MCF 10A (cell line): Measurements from ENCODE around the gene DDX10. TPM values are rescaled to one million over a fixed set of nuclear protein-coding genes. Genes with fewer than 3 reads are reported as not detected.

Experiments used
- BruUV-seq: library from RNA; stranded (reverse); fragments of 400-500 nt; replicated peaks from 2 replicates; lab custom pipeline; 2021; lab: Mats Ljungman, UMichigan
- CTCF ChIA-PET: fragments of 300-600 bp; sonication (Branson Sonifier 250); formaldehyde crosslinking; extraction: SDS; loops from one replicate; lab custom pipeline; 2021; ENCODE audit warnings: antibody characterized with exemption, inconsistent platforms; lab: Yijun Ruan, JAX
- POLR2A ChIA-PET: fragments of 300-600, 350-650 bp; sonication (Branson Sonifier 250); formaldehyde crosslinking; extraction: SDS; loops from one replicate; lab custom pipeline; 2020; ENCODE audit warnings: antibody characterized with exemption, inconsistent platforms; lab: Yijun Ruan, JAX
- DNase-seq: peaks from one replicate; pipeline ENCODE4 v3.0.0-alpha.2; 2018; ENCODE audit not compliant: unreplicated experiment
- H3K27ac Mint-ChIP-seq: one replicate; pipeline ENCODE4 v1.8.0; 2022; ENCODE audit warnings: mild to moderate bottlenecking, low read depth, mixed read lengths; ENCODE audit not compliant: unreplicated experiment
- H3K27me3 Mint-ChIP-seq: one replicate; pipeline ENCODE4 v1.8.0; 2022; ENCODE audit warnings: mixed read lengths; ENCODE audit not compliant: insufficient read depth, unreplicated experiment
- H3K36me3 Mint-ChIP-seq: one replicate; pipeline ENCODE4 v1.8.0; 2022; ENCODE audit warnings: mild to moderate bottlenecking, moderate library complexity, mixed read lengths; ENCODE audit not compliant: insufficient read depth, unreplicated experiment
- H3K4me1 Mint-ChIP-seq: one replicate; pipeline ENCODE4 v1.8.0; 2022; ENCODE audit warnings: mixed read lengths; ENCODE audit not compliant: insufficient read depth, unreplicated experiment
- H3K4me3 Mint-ChIP-seq: one replicate; pipeline ENCODE4 v1.8.0; 2022; ENCODE audit warnings: mild to moderate bottlenecking, moderate library complexity, mixed read lengths; ENCODE audit not compliant: unreplicated experiment
- H3K9me3 Mint-ChIP-seq: one replicate; pipeline ENCODE4 v1.8.0; 2022; ENCODE audit warnings: mixed read lengths; ENCODE audit not compliant: unreplicated experiment
- intact Hi-C: fragments of 100-400 bp; cut with micrococcal nuclease; formaldehyde crosslinking; loops from 2 replicates; pipeline ENCODE4 v1.14.1; 2022
- total RNA-seq: library from RNA; stranded (reverse); gene quantifications from 2 replicates; pipeline ENCODE4 v1.2.3, GENCODE V29; 2022
- TF ChIP-seq, protein P1 (sequence below): fragments of 200-600 bp; IDR thresholded peaks from one replicate; pipeline ENCODE4 v1.8.0; 2022; ENCODE audit warnings: antibody characterized with exemption, mild to moderate bottlenecking; ENCODE audit not compliant: unreplicated experiment

The DDX10 gene
- total RNA-seq, 1 experiment from 2014 or later = 113 TPM

DNA sequence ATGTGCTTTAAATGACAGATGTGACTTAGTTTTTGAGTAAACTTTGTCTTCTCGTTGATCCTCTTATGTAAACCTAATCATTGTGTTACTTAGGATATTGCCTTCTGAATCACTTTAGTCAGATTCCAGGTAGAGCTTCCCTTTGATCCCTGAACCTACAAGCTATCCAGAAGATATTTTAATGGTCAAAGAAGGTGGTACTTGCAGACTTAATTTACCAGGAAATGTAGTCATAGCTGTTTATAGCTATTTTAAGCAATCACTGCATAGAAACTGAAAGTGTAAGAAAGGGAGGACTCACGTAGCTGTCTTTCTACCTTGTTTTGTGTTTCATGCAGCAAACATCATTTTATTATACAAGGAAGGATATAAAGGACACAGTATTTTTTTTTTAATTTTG, 189.5 kb downstream of the DDX10 start:
- TF ChIP-seq, protein P1, sequence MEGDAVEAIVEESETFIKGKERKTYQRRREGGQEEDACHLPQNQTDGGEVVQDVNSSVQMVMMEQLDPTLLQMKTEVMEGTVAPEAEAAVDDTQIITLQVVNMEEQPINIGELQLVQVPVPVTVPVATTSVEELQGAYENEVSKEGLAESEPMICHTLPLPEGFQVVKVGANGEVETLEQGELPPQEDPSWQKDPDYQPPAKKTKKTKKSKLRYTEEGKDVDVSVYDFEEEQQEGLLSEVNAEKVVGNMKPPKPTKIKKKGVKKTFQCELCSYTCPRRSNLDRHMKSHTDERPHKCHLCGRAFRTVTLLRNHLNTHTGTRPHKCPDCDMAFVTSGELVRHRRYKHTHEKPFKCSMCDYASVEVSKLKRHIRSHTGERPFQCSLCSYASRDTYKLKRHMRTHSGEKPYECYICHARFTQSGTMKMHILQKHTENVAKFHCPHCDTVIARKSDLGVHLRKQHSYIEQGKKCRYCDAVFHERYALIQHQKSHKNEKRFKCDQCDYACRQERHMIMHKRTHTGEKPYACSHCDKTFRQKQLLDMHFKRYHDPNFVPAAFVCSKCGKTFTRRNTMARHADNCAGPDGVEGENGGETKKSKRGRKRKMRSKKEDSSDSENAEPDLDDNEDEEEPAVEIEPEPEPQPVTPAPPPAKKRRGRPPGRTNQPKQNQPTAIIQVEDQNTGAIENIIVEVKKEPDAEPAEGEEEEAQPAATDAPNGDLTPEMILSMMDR = no peak
- POLR2A ChIA-PET = interaction anchor here (0.8 to 1.2 kb wide), 2 partner anchors 9 to 30 kb away, joined by 3 to 4 read pairs; no protein-coding TSS in a partner anchor
- CTCF ChIA-PET = interaction anchor here (0.6 kb wide), 2 partner anchors 116 to 1573 kb away, joined by 3 read pairs; no protein-coding TSS in a partner anchor
- no peaks in the 10 kb centered on the region for H3K9me3 Mint-ChIP-seq
- H3K4me1 Mint-ChIP-seq = peaks cover 10% of the 10 kb centered on the region
- no TSS peak for BruUV-seq
- intact Hi-C loops = no loop called here
- no peaks in the 10 kb centered on the region for H3K27me3 Mint-ChIP-seq
- DNase-seq = no peak
- H3K36me3 Mint-ChIP-seq = no peaks in the 10 kb centered on the region
- H3K4me3 Mint-ChIP-seq = peak overlapping the region; percentile 21
- peak overlapping the region; percentile 19 for H3K27ac Mint-ChIP-seq

DNA sequence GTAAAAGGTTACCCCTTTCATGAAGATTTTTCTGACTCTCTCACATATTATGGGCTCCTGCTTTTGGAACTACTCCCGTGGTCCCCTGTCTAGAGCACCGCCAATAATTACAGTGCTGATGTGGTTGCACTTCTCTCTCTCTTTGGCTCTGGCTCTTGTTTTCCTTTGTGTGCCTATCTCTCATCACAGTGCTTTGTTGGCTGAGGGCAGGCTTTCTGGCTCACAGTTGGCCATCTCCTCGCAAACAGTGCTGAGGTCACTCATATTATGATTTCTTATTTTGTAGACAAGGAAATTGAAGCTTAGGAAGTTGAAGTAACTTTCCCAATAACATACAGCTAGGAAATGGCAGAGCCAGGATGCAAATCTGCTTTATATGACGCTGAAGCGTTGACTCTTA, 192.5 kb downstream of the DDX10 start:
- TF ChIP-seq, protein P1 = no peak
- H3K4me1 Mint-ChIP-seq = peaks cover 5% of the 10 kb centered on the region
- CTCF ChIA-PET = no interaction called here
- no peak overlapping the region for H3K27ac Mint-ChIP-seq
- no peaks in the 10 kb centered on the region for H3K36me3 Mint-ChIP-seq
- no peak for DNase-seq
- no peaks in the 10 kb centered on the region for H3K9me3 Mint-ChIP-seq
- no peaks in the 10 kb centered on the region for H3K27me3 Mint-ChIP-seq
- POLR2A ChIA-PET = no interaction called here
- intact Hi-C loops = no loop called here
- no peak overlapping the region for H3K4me3 Mint-ChIP-seq
- no TSS peak for BruUV-seq

DNA sequence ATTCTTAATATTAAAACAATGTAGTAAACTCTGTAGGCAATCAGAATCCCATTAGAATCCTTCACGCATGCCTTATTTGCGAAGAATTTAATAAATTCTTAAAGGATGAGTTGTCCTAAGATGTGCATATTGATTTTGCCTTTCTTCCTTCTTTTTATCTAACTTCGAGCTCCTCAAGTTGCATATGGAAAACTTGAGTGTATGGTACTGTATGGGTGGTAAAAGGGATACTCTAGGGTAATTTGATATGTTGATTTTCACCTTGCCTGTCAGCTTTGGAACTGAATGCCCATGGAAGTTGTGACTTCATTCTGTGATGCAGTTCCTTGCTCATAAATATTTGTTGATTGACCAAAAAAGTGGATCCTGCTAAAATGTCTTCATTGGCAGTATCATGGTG, 193.8 kb downstream of the DDX10 start:
- ChIA-PET CTCF (no interaction called here), POLR2A (interaction anchor here (1.3 kb wide), 1 partner anchor 19 kb away, joined by 3 read pairs; no protein-coding TSS in a partner anchor)
- intact Hi-C loops = no loop called here
- Mint-ChIP-seq H3K4me1 (peaks cover 5% of the 10 kb centered on the region), H3K4me3 (no peak overlapping the region), H3K27ac (no peak overlapping the region), H3K9me3 (no peaks in the 10 kb centered on the region), H3K36me3 (no peaks in the 10 kb centered on the region), H3K27me3 (no peaks in the 10 kb centered on the region)
- TF ChIP-seq, protein P1 = no peak
- BruUV-seq = no TSS peak
- DNase-seq = no peak

DNA sequence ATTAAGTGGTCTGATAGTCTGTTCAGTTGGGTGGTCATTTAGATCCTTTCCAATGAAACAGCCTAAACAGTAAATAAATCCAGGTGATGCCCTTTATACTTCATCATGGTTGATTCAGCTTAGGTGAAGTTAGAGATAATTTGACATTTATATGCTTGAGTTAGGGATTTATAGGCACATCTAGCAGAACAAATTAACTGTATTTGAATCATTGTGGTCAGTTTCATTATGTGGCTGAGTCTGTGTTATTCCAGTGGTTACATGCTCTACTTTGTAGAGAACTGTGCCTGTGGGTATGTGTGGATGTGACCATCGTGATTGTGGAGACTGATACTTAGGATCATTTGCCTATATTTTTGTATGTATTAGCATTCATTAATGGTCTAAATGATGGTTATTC, 194.6 kb downstream of the DDX10 start:
- CTCF ChIA-PET = interaction anchor here (0.6 kb wide), 1 partner anchor 161 kb away, joined by 3 read pairs; no protein-coding TSS in a partner anchor
- POLR2A ChIA-PET = interaction anchor here (1.3 kb wide), 1 partner anchor 18 kb away, joined by 3 read pairs; no protein-coding TSS in a partner anchor
- no TSS peak for BruUV-seq
- no peaks in the 10 kb centered on the region for H3K27me3 Mint-ChIP-seq
- no peaks in the 10 kb centered on the region for H3K36me3 Mint-ChIP-seq
- peaks cover 1% of the 10 kb centered on the region for H3K4me1 Mint-ChIP-seq
- TF ChIP-seq, protein P1 = no peak
- H3K27ac Mint-ChIP-seq = no peak overlapping the region
- no peaks in the 10 kb centered on the region for H3K9me3 Mint-ChIP-seq
- no peak for DNase-seq
- H3K4me3 Mint-ChIP-seq = no peak overlapping the region
- intact Hi-C loops = no loop called here
